HG02798 (cell line): ENCODE data around the gene BPIFA3.

Experiments
- ATAC-seq: cut with Tn5 transposase; IDR thresholded peaks from one replicate; pipeline ENCODE4 v1.9.1; 2021; ENCODE audit warnings: mild to moderate bottlenecking; ENCODE audit not compliant: unreplicated experiment, poor library complexity

Gene BPIFA3

DNA sequence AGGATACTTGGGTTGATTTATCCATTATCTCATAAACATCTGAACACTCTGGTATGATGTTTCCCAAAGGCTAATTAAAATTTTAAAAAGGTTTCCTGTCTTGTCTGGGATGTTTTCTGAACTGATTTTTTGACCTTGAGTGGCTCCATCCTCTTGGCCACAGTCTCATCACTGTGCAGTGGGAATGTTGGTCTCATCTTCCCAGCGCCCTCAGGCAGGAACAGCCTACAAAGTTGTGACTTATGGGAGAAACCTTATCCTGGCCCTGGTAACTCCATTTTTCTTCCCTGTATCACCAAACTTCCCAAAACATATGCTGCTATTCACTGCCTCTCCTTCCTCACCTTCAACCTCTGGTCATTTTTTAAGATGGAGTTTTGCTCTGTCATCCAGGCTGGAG, 6.8 kb upstream of the BPIFA3 start:
- ATAC-seq = no peak

GRCh38 chr20:33211817-33212424, 5.2 kb upstream of the BPIFA3 start:
- no peak for ATAC-seq

GRCh38 chr20:33224399-33224798, 7.2 kb downstream of the BPIFA3 start:
- ATAC-seq = no peak

DNA sequence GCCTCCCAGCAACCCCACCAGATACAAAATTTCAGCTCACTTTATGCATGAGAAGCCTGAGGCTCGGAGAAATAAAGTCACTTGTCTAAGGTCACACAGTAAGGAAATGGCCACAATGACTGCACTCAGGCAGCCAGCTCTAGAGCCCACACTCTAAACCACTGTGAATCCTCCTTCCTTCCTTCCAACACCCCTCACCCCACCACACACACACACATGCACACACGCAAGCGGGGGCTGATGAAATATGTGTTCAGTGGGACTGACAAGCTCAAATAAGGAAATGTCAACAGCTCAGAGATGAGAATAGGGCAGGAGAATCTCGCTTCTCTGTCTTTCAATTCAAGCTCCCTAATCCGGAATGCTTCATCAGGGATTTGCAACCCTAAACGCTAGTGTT, 12.7 kb downstream of the BPIFA3 start:
- ATAC-seq = no peak

- no peak for ATAC-seq
Measured at GRCh38 chr20:33231237-33231636, 14.1 kb downstream of the BPIFA3 start.

GRCh38 chr20:33232486-33233072, 15.4 kb downstream of the BPIFA3 start:
- no peak for ATAC-seq

GRCh38 chr20:33233129-33233774, 16.1 kb downstream of the BPIFA3 start:
- no peak for ATAC-seq

- no peak for ATAC-seq
Measured at GRCh38 chr20:33234050-33234449, 16.9 kb downstream of the BPIFA3 start.

GRCh38 chr20:33235696-33236095, 18.5 kb downstream of the BPIFA3 start, which contains the start of gene BPIFA1:
BPIFA1 (plus strand) TSS chr20:33235996; CDS start chr20:33237712, 1,716 bp downstream.
- no peak for ATAC-seq

DNA sequence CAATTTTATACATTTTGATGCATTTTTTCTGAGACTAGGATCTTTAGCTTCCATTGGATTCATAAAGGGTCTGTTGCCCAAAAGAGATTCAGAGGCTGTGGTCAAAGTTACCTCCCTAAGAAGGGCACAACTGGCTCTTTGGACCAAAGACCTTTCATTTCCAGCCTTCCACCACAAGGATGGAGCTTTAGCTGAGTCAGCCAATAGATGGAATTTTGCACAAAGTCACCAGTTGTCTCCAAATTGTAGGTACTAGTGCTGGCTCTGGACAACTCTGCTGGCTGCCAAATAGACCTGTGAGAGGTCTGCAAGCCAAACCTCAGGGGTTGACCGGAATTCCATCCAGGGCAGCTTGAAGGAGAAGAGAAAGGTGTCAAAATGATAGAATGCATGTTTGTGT, 19.2 kb downstream of the BPIFA3 start:
- ATAC-seq = no peak

DNA sequence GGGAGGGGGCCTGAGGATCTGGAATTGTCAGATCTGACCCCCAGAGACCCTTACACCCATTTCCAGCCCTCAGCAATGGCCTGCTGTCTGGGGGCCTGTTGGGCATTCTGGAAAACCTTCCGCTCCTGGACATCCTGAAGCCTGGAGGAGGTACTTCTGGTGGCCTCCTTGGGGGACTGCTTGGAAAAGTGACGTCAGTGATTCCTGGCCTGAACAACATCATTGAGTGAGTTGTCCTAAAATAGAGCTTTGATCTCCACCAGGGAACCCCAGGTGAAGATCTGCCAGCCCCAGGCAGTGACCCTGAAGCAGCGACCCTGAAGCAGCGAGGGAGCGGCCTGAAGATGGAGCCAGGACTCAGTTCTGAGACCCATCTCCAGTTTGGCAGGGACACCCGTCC, 20.8 kb downstream of the BPIFA3 start:
- ATAC-seq = no peak

DNA sequence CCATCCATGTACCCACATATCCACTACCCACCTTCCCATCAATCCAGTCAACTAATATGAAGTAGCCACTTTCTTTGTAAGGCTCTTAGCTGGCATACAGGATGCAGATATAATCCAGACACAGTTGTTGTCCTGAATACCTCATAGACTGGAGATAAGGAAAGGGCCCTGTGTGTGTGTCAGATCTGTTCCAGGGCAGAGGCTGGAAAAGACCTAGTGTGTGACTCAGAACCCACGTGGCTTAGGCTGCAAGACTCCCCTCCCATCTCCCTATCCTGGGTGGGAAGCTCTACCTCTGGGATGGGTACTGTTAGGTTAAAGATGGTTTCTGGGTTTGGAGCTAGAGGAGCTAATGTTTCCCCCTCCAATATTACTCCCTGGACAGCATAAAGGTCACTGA, 22.3 kb downstream of the BPIFA3 start:
- ATAC-seq = no peak

- ATAC-seq = no peak
Measured at GRCh38 chr20:33239979-33240736, 23.0 kb downstream of the BPIFA3 start.

DNA sequence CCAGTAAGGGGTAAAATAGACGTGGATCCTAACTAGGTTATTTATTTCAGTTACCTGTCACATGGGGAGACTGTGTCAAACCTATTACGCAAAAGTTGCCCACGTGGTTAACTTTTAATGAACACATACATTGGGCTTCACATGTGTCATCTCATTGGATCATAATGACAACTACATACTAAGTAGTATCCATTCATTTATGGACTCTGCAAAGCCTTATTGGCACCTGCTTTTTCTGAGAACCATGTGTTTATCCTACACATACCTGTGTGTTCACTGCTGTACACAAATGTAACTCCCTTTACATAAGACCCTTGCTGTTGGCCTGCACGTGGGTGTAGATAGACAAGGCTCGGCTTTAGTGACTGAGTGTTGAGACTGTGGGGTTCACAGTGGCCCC, 23.8 kb downstream of the BPIFA3 start:
- ATAC-seq = no peak

- no peak for ATAC-seq
Measured at GRCh38 chr20:33242319-33243100, 25.4 kb downstream of the BPIFA3 start.

GRCh38 chr20:33246077-33246476, 28.9 kb downstream of the BPIFA3 start:
- no peak for ATAC-seq

GRCh38 chr20:33249456-33249855, 32.3 kb downstream of the BPIFA3 start:
- ATAC-seq = no peak

DNA sequence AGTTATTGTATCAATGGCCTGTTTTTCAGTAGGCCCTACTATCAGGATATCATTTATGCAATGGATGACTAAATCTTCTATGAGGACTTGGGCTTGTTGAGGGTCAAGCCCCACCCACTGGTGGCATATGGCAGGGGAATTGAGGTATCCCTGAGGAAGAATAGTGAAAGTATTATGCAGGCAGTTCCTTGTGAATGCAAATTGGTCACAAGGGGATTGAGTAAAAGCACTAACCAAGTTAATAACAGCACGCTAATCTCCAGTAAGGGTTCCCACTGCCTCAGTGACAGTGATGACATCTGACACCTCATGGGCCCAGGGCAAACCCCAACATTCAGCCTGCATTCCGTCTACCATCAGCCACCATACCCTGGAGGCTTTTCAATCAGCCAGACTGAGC, 33.5 kb downstream of the BPIFA3 start:
- ATAC-seq = no peak

DNA sequence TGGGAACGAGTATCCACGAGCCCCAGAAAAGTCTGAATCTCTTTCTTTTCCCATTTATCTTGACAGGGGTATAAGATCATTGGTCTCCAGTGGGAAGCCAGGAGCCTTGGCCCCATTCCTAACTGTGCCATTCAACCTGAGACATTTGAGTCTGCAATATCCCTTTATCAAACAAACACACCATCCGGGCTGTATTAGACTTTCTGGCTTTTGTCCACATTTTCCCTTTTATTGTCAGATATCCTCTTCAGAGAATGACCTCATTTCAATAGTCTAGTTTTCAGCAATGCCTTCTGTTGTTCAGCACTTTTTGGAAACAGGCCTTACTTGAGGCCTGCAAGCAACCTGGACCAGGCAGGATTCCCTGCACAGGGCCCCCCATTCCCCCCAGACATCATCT, 34.3 kb downstream of the BPIFA3 start:
- no peak for ATAC-seq

- no peak for ATAC-seq
Measured at GRCh38 chr20:33252460-33252859, 35.3 kb downstream of the BPIFA3 start.
